H1 (cell line): ENCODE results near the gene CMTM3. TPM values are rescaled to one million over a fixed set of nuclear protein-coding genes. Genes with fewer than 3 reads are reported as not detected.

Experiments
- CTCF ChIA-PET: fragments of 300-600 bp; sonication (Branson Sonifier 250); formaldehyde crosslinking; loops from one replicate; lab custom pipeline; 2021; ENCODE audit not compliant: partially characterized antibody; lab: Charles Lee
- POLR2A ChIA-PET: fragments of 300-600 bp; sonication (Branson Sonifier 250); formaldehyde crosslinking; loops from one replicate; lab custom pipeline; 2021; ENCODE audit warnings: inconsistent platforms; ENCODE audit not compliant: partially characterized antibody; lab: Charles Lee
- DNase-seq, 2 experiments: peaks; one replicate each; pipeline versions ENCODE4 v3.0.0 to v3.0.0-alpha.2; 2010 to 2022; ENCODE audit warnings: low spot score in 2 of 2, low read depth in 1 of 2, mixed read lengths in 1 of 2
- FAIRE-seq: peaks from 2 replicates; lab custom pipeline; 2011; peaks lifted over from hg19 to GRCh38; lab: Jason Lieb, UNC
- H2AFZ ChIP-seq: 2 replicates; pipeline ENCODE4 v1.8.1; 2012; ENCODE audit warnings: low read length, inconsistent platforms
- H2AK5ac ChIP-seq: 2 replicates; pipeline ENCODE4 v1.6.1; 2013; ENCODE audit warnings: low read depth, low read length
- H2BK120ac ChIP-seq: replicated peaks from 2 replicates; pipeline ENCODE3; 2013; ENCODE audit warnings: low read depth, low read length, inconsistent platforms
- H2BK12ac ChIP-seq: 2 replicates; pipeline ENCODE4 v1.6.1; 2013; ENCODE audit warnings: low read depth, low read length
- H2BK15ac ChIP-seq: 2 replicates; pipeline ENCODE4 v1.6.1; 2013; ENCODE audit warnings: low read length
- H2BK20ac ChIP-seq: 2 replicates; pipeline ENCODE4 v1.6.1; 2013; ENCODE audit warnings: low read length
- H2BK5ac ChIP-seq: 2 replicates; pipeline ENCODE4 v1.6.1; 2013; ENCODE audit warnings: low read depth, low read length
- H3K14ac ChIP-seq: 2 replicates; pipeline ENCODE4 v1.6.1; 2013; ENCODE audit warnings: inconsistent platforms; ENCODE audit not compliant: insufficient read length
- H3K18ac ChIP-seq: 2 replicates; pipeline ENCODE4 v1.6.1; 2013; ENCODE audit warnings: low read length; ENCODE audit errors: extremely low read depth
- H3K23ac ChIP-seq: 2 replicates; pipeline ENCODE4 v1.6.1; 2013; ENCODE audit warnings: inconsistent platforms; ENCODE audit not compliant: insufficient read length
- H3K23me2 ChIP-seq: 2 replicates; pipeline ENCODE4 v1.6.1; 2013; ENCODE audit warnings: low read depth, low read length
- H3K27ac ChIP-seq: 2 replicates; pipeline ENCODE4 v1.6.1; 2011; ENCODE audit warnings: low read depth, low read length, inconsistent platforms
- H3K27me3 ChIP-seq, 4 experiments: replicated peaks in 1 of 4; 1 replicate in 1 of 4; 2 replicates in 3 of 4; pipeline versions ENCODE4 v1.6.1 to v1.8.1; 2011 to 2013; ENCODE audit warnings: low read length in 3 of 4, mild to moderate bottlenecking in 3 of 4, inconsistent platforms in 2 of 4, mixed read lengths in 2 of 4, moderate library complexity in 1 of 4; ENCODE audit not compliant: control insufficient read depth in 3 of 4, insufficient read depth in 3 of 4; ENCODE audit errors: extremely low read depth in 1 of 4
- H3K36me3 ChIP-seq, 4 experiments: 2 replicates each; pipeline versions ENCODE4 v1.6.1 to v1.8.1; 2011 to 2013; ENCODE audit warnings: mild to moderate bottlenecking in 4 of 4, low read length in 3 of 4, moderate library complexity in 2 of 4, control low read depth in 1 of 4, inconsistent platforms in 1 of 4; ENCODE audit not compliant: insufficient read depth in 4 of 4, control insufficient read depth in 2 of 4
- H3K4ac ChIP-seq: replicated peaks from 2 replicates; pipeline ENCODE3; 2013; ENCODE audit warnings: low read length, low read depth, mixed read lengths, inconsistent platforms; ENCODE audit not compliant: insufficient read length
- H3K4me1 ChIP-seq, 4 experiments: replicated peaks in 1 of 4; 1 replicate in 1 of 4; 2 replicates in 3 of 4; pipeline versions ENCODE4 v1.6.1 to v1.8.1; 2011 to 2013; ENCODE audit warnings: low read length in 3 of 4, inconsistent platforms in 2 of 4, mixed read lengths in 1 of 4; ENCODE audit not compliant: insufficient read depth in 4 of 4, control insufficient read depth in 3 of 4
- H3K4me2 ChIP-seq, 2 experiments: 2 replicates each; pipeline versions ENCODE4 v1.6.1 to v1.8.1; 2011 to 2013; ENCODE audit warnings: low read depth in 2 of 2, low read length in 2 of 2, control low read depth in 1 of 2, inconsistent platforms in 1 of 2, mild to moderate bottlenecking in 1 of 2; ENCODE audit not compliant: insufficient read depth in 1 of 2
- H3K4me3 ChIP-seq, 4 experiments: fragments of 200-600, 300-600 bp in 1 of 4; sonication (generic), shearing (Covaris generic), sonication (Bioruptor Twin) in 1 of 4; 2 replicates each; pipeline versions ENCODE4 v1.5.1 to v1.8.1; 2011 to 2016; ENCODE audit warnings: low read length in 4 of 4, low read depth in 3 of 4, control low read depth in 2 of 4, inconsistent platforms in 2 of 4, mild to moderate bottlenecking in 2 of 4, mixed read lengths in 1 of 4, moderate library complexity in 1 of 4; ENCODE audit not compliant: insufficient read depth in 2 of 4; ENCODE audit errors: extremely low read depth in 1 of 4
- H3K56ac ChIP-seq: replicated peaks from 2 replicates; pipeline ENCODE3; 2013; ENCODE audit warnings: low read depth, mild to moderate bottlenecking, mixed read lengths, low read length, inconsistent platforms; ENCODE audit not compliant: insufficient read length
- H3K79me1 ChIP-seq: 2 replicates; pipeline ENCODE4 v1.6.1; 2013; ENCODE audit warnings: low read depth, low read length, control low read depth
- H3K79me2 ChIP-seq, 2 experiments: 2 replicates each; pipeline versions ENCODE4 v1.6.1 to v1.8.1; 2012 to 2013; ENCODE audit warnings: low read length in 2 of 2, mild to moderate bottlenecking in 2 of 2, inconsistent platforms in 1 of 2; ENCODE audit not compliant: insufficient read depth in 2 of 2, control insufficient read depth in 1 of 2
- H3K9ac ChIP-seq, 4 experiments: replicated peaks in 1 of 4; 1 replicate in 1 of 4; 2 replicates in 3 of 4; pipeline versions ENCODE4 v1.6.1 to v1.8.1; 2011 to 2013; ENCODE audit warnings: low read depth in 3 of 4, low read length in 3 of 4, control low read depth in 2 of 4, mild to moderate bottlenecking in 2 of 4, moderate library complexity in 2 of 4, inconsistent platforms in 1 of 4; ENCODE audit errors: extremely low read depth in 1 of 4
- H3K9me3 ChIP-seq, 2 experiments: 2 replicates each; pipeline versions ENCODE4 v1.6.1 to v1.8.1; 2012 to 2013; ENCODE audit warnings: mild to moderate bottlenecking in 2 of 2, moderate library complexity in 2 of 2, control low read depth in 1 of 2, inconsistent platforms in 1 of 2, low read depth in 1 of 2, low read length in 1 of 2, mixed read lengths in 1 of 2; ENCODE audit not compliant: insufficient read depth in 2 of 2
- H4K20me1 ChIP-seq, 2 experiments: replicated peaks in 1 of 2; 2 replicates each; pipeline versions ENCODE3 to v1.8.1; 2011 to 2013; ENCODE audit warnings: inconsistent platforms in 2 of 2, low read length in 2 of 2, mild to moderate bottlenecking in 1 of 2; ENCODE audit not compliant: insufficient read depth in 2 of 2, control insufficient read depth in 1 of 2
- H4K5ac ChIP-seq: 2 replicates; pipeline ENCODE4 v1.6.1; 2013; ENCODE audit warnings: low read length, low read depth, mixed read lengths, inconsistent platforms; ENCODE audit not compliant: insufficient read length
- H4K8ac ChIP-seq: 2 replicates; pipeline ENCODE4 v1.8.0; 2013; ENCODE audit warnings: mild to moderate bottlenecking, moderate library complexity, low read length, inconsistent platforms; ENCODE audit not compliant: insufficient read depth; ENCODE audit errors: extremely low read depth
- H4K91ac ChIP-seq: replicated peaks from 2 replicates; pipeline ENCODE3; 2013; ENCODE audit warnings: low read length, mixed read lengths, inconsistent platforms; ENCODE audit not compliant: insufficient read length
- ATF2 ChIP-seq: IDR thresholded peaks from 2 replicates; pipeline ENCODE4 v1.6.1; 2012; ENCODE audit warnings: low read length, inconsistent platforms
- BACH1 ChIP-seq: IDR thresholded peaks from 2 replicates; pipeline ENCODE4 v1.6.1; 2012; ENCODE audit warnings: low read length, improper control_type of control experiment
- CTBP2 ChIP-seq: IDR thresholded peaks from 2 replicates; pipeline ENCODE4 v1.7.0; 2011; ENCODE audit warnings: borderline replicate concordance, mild to moderate bottlenecking, moderate library complexity, mixed read lengths, low read length; ENCODE audit not compliant: insufficient read depth, insufficient read length
- EGR1 ChIP-seq: IDR thresholded peaks from 2 replicates; pipeline ENCODE4 v1.6.1; 2011; ENCODE audit warnings: low read depth, low read length, borderline replicate concordance
- FOSL1 ChIP-seq: IDR thresholded peaks from 2 replicates; pipeline ENCODE4 v1.6.1; 2011; ENCODE audit warnings: mild to moderate bottlenecking, low read depth, low read length, moderate library complexity; ENCODE audit not compliant: insufficient read depth
- HDAC6 ChIP-seq: IDR thresholded peaks from one replicate; pipeline ENCODE4 v1.7.1; 2012; ENCODE audit warnings: low read depth, mild to moderate bottlenecking, inconsistent platforms, low read length, moderate library complexity
- RFX5 ChIP-seq: IDR thresholded peaks from 2 replicates; pipeline ENCODE4 v1.6.1; 2011; ENCODE audit warnings: low read depth, low read length, improper control_type of control experiment, borderline replicate concordance
- RNF2 ChIP-seq: fragments of 200-900, 300-1000 bp; sonication (generic); IDR thresholded peaks from 2 replicates; pipeline ENCODE4 v1.7.1; 2016; ENCODE audit warnings: borderline replicate concordance, low read depth, mild to moderate bottlenecking, antibody characterized with exemption, low read length; ENCODE audit not compliant: poor library complexity, severe bottlenecking; ENCODE audit errors: missing control alignments
- WGBS, 2 experiments: shearing (Covaris generic) in 1 of 2; methylation state at CpG; one replicate each; pipeline versions ENCODE4 v1.1.6 to v1.1.7; 2013 to 2015; ENCODE audit warnings: low lambda C conversion rate in 2 of 2, mixed read lengths in 2 of 2, inconsistent platforms in 1 of 2, low coverage in 1 of 2, missing lambda C conversion rate in 1 of 2; ENCODE audit not compliant: insufficient replicate concordance in 2 of 2, insufficient coverage in 1 of 2, insufficient read length in 1 of 2; ENCODE audit errors: extremely low coverage in 1 of 2, missing lambda C conversion rate in 1 of 2; 5-methylcytosine and 5-hydroxymethylcytosine counted together
- polyA plus RNA-seq, 7 experiments: library from polyadenylated mRNA; depleted of rRNA in 3 of 7; stranded (reverse) in 5 of 7; unstranded in 2 of 7; fragments of >200 nt in 5 of 7; fragments of 200-250 nt in 2 of 7; gene quantifications; 1 replicate in 5 of 7; 2 replicates in 1 of 7; 4 replicates in 1 of 7; pipeline versions ENCODE4 v1.2.1 to v1.2.3, GENCODE V29; 2011 to 2013; ENCODE audit warnings: missing spikeins in 2 of 7, mixed read lengths in 2 of 7
- total RNA-seq: library from RNA; stranded (reverse); fragmentation: NEBNext Ultra II Directional; extraction: Animal tissue kit (Norgen Biotek cat#: 25700); gene quantifications from 2 replicates; pipeline ENCODE4 v1.2.1, GENCODE V29; 2021
- TF ChIP-seq, protein P1 (sequence below): IDR thresholded peaks from 2 replicates; pipeline ENCODE4 v1.6.1; 2011; ENCODE audit warnings: low read depth, mild to moderate bottlenecking, low read length; ENCODE audit not compliant: insufficient read depth

Gene CMTM3
- total and polyA plus RNA-seq, 2 of the 8 experiments (the other 6 are each of a cell fraction or from before 2014, with no cell fraction given), result 24.7 to 24.8 TPM

DNA sequence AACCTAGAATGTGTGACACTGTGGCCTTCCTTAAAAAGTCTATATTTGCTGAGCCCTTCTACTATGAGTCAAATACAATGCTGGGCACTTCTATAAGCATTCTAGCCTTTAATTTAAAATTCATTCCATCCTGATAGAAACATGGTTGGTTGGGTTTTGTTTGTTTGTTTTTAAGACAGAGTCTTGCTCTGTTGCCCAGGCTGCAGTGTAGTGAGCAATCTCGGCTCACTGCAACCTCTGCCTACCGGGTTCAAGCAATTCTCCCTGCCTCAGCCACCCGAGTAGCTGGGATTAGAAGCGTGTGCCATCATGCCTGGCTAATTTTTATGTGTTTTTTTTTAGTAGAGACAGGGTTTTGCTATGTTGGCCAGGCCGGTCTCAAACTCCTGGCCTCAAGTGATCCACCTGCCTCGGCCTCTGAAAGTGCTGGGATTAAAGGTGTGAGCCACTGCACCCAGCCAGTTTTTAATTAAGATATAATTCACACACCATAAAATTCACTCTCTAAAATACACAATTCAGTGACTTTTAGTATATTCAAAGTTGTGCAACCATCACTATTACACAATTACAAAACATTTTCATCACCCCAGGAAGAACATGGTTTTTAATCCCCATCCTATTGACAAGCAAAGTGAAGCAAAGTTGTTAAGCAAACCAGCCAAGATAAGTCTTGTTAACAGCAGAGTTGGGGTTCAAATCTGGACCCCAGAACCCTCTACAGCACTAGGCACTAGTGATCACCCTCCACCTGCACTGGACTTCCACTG lies 49.3 kb downstream of the CMTM3 start:
- H2BK20ac ChIP-seq, result no peak overlapping the region
- H3K4ac ChIP-seq, result no peak overlapping the region
- no peak overlapping the region for H4K5ac ChIP-seq
- no peak overlapping the region for H2BK5ac ChIP-seq
- H3K27me3 ChIP-seq, result no peaks in the 10 kb centered on the region
- DNase-seq, result no peak
- no peak overlapping the region for H2AK5ac ChIP-seq
- no peak overlapping the region for H2AFZ ChIP-seq
- no peak overlapping the region for H3K23ac ChIP-seq
- H2BK15ac ChIP-seq, result no peak overlapping the region
- no peak overlapping the region for H2BK12ac ChIP-seq
- H3K4me3 ChIP-seq, result no peak overlapping the region
- no peak overlapping the region for H3K18ac ChIP-seq
- H3K14ac ChIP-seq, result no peak overlapping the region
- H4K20me1 ChIP-seq, result peaks cover 0 to 7% of the 10 kb centered on the region in 2 experiments
- POLR2A ChIA-PET, result interaction anchor here (0.6 kb wide), 1 partner anchor 18 kb away, joined by 4 read pairs; no protein-coding TSS in a partner anchor
- H3K9me3 ChIP-seq, result no peaks in the 10 kb centered on the region
- H2BK120ac ChIP-seq, result no peak overlapping the region
- H3K23me2 ChIP-seq, result no peaks in the 10 kb centered on the region; the same call in 1 of the 2 replicates
- no peak overlapping the region for H4K91ac ChIP-seq
- H3K56ac ChIP-seq, result no peak overlapping the region
- CTCF ChIA-PET, result interaction anchor here (0.6 to 4.0 kb wide), 7 partner anchors 8 to 853 kb away, joined by 3 to 58 read pairs (median 5); no protein-coding TSS in a partner anchor
- no peak for FAIRE-seq
- H3K4me2 ChIP-seq, result no peak overlapping the region
- H3K9ac ChIP-seq, result no peak overlapping the region
- no peak overlapping the region for H4K8ac ChIP-seq
- H3K27ac ChIP-seq, result no peak overlapping the region
- 93% methylated on average over 6 of the region's 6 CpGs; no CpG with 5 or more reads in 1 of the 2 experiments for WGBS, 2 experiments
- H3K79me1 ChIP-seq, result peaks cover 5% of the 10 kb centered on the region; the same call in 1 of the 2 replicates
- H3K79me2 ChIP-seq, result peaks cover 3 to 18% of the 10 kb centered on the region in 2 experiments; a peak in 3 of 4 replicates
- H3K4me1 ChIP-seq, result peaks cover 0 to 5% (median 3%) of the 10 kb centered on the region in 4 experiments; a peak in 3 of 7 replicates
- no peaks in the 10 kb centered on the region for H3K36me3 ChIP-seq
- no peak for TF ChIP-seq BACH1
- no peak for TF ChIP-seq EGR1
- TF ChIP-seq, protein P1, sequence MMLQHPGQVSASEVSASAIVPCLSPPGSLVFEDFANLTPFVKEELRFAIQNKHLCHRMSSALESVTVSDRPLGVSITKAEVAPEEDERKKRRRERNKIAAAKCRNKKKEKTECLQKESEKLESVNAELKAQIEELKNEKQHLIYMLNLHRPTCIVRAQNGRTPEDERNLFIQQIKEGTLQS, result no peak
- TF ChIP-seq FOSL1, result no peak
- TF ChIP-seq RNF2, result no peak
- no peak for TF ChIP-seq CTBP2
- TF ChIP-seq ATF2, result no peak
- no peak for TF ChIP-seq HDAC6
- TF ChIP-seq RFX5, result no peak
